Measurements from ENCODE around the gene SNRPB. TPM values are rescaled to one million over a fixed set of nuclear protein-coding genes. Genes with fewer than 3 reads are reported as not detected.

SNRPB gene
- total and polyA plus RNA-seq, 2 of the 13 experiments (the other 11 are each of a cell fraction or from before 2014, with no cell fraction given) = 473 to 844 TPM

DNA sequence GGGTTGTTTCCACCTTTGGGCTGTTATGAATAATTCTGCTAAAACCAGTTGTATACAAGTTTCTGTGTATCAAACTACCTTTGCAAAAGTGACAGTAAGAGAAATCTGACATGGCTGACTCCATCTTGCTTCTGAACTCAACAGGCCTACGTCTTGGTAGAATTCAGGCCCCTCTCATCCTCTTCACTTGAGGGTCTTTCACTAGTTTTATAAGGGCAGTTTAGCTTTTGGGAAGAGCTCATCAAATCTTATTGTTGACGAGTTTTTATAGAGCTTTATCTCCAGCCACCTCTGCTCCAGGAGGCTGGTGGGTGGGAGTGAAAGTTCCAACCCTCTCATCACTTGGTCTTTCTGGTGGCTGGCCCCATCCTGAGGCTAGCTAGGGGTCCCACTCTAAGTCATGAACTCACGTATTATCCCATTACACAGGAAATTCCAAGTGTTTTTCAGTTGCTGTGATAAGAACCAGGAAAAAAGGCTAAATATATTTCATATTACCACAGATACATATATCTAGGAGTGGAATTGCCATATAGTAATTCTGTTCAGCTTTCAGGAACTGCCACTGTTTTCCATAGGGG lies 11.6 kb downstream of the SNRPB start:
- intact Hi-C loops (cut with micrococcal nuclease; ENCODE audit: unreplicated experiment) (no loop called here), in situ Hi-C loops (cut with HindIII; ENCODE audit: extremely low pct_ligation_motif_present, low pct_unique_long_range_greater_than_20kb) (no loop called here)
- Histone ChIP-seq H3K79me2 (ENCODE audit: insufficient read depth, low read length) (peaks cover under 1% of the 10 kb centered on the region), H3K9ac (ENCODE audit: insufficient read depth, low read depth, low read length) (no peak overlapping the region), H3K4me1 (ENCODE audit: insufficient read depth, low read length) (0 out of 2 replicates have a peak, but pooled peaks cover under 1% of the 10 kb centered on the region), H3K4me2 (ENCODE audit: low read depth, low read length) (no peak overlapping the region), H3K36me3 (replicated peaks in 1 of 2; ENCODE audit: control insufficient read depth in 1 of 2, insufficient read depth in 2 of 2, low read length in 2 of 2) (peaks cover 29 to 50% of the 10 kb centered on the region in 2 experiments), H3K9me3 (ENCODE audit: low read length) (no peaks in the 10 kb centered on the region), H3K27me3 (ENCODE audit: control insufficient read depth in 1 of 2, insufficient read depth in 2 of 2, low read length in 2 of 2) (no peaks in the 10 kb centered on the region), H3K4me3 (replicated peaks in 1 of 3; ENCODE audit: insufficient read depth in 1 of 3, low read depth in 2 of 3, low read length in 3 of 3) (no peak overlapping the region), H3K27ac (ENCODE audit: extremely low read length, insufficient read depth, low read length) (no peak overlapping the region), H2AFZ (ENCODE audit: low read length) (no peak overlapping the region), H4K20me1 (ENCODE audit: insufficient read depth, low read length) (peaks cover 12% of the 10 kb centered on the region)
- DNase-seq (ENCODE audit: low spot score) (no peak), FAIRE-seq (no peak), ATAC-seq (no peak)
- CTCF ChIA-PET (ENCODE audit: low intra/inter-chr PET ratio, low total read pairs) = no interaction called here
- BruUV-seq (replicated peaks) = no TSS peak
- POLR2A ChIA-PET = interaction anchor here (1.4 to 3.7 kb wide), 2 partner anchors 11 to 17 kb away, joined by 3 to 32 read pairs; partner anchors contain the start of gene SNRPB
- whole genome bisulfite sequencing (ENCODE audit: low lambda C conversion rate) = 98% methylated on average over 3 of the region's 3 CpGs
- TF ChIP-seq SP1 (IDR thresholded peaks at IDR 0.05) = no peak
- no peak for TF ChIP-seq SP1 (CRISPR knock-in tag; IDR thresholded peaks at IDR 0.05)
- TF ChIP-seq, protein P1, sequence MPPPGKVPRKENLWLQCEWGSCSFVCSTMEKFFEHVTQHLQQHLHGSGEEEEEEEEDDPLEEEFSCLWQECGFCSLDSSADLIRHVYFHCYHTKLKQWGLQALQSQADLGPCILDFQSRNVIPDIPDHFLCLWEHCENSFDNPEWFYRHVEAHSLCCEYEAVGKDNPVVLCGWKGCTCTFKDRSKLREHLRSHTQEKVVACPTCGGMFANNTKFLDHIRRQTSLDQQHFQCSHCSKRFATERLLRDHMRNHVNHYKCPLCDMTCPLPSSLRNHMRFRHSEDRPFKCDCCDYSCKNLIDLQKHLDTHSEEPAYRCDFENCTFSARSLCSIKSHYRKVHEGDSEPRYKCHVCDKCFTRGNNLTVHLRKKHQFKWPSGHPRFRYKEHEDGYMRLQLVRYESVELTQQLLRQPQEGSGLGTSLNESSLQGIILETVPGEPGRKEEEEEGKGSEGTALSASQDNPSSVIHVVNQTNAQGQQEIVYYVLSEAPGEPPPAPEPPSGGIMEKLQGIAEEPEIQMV (CRISPR knock-in tag; IDR thresholded peaks at IDR 0.05; ENCODE audit: low read depth) = no peak
- TF ChIP-seq ZNF749 (CRISPR knock-in tag; IDR thresholded peaks at IDR 0.05; ENCODE audit: borderline replicate concordance) = no peak
- no peak for TF ChIP-seq ZNF431 (CRISPR knock-in tag; IDR thresholded peaks at IDR 0.05; ENCODE audit: borderline replicate concordance, low read depth)
- TF ChIP-seq, protein P2, sequence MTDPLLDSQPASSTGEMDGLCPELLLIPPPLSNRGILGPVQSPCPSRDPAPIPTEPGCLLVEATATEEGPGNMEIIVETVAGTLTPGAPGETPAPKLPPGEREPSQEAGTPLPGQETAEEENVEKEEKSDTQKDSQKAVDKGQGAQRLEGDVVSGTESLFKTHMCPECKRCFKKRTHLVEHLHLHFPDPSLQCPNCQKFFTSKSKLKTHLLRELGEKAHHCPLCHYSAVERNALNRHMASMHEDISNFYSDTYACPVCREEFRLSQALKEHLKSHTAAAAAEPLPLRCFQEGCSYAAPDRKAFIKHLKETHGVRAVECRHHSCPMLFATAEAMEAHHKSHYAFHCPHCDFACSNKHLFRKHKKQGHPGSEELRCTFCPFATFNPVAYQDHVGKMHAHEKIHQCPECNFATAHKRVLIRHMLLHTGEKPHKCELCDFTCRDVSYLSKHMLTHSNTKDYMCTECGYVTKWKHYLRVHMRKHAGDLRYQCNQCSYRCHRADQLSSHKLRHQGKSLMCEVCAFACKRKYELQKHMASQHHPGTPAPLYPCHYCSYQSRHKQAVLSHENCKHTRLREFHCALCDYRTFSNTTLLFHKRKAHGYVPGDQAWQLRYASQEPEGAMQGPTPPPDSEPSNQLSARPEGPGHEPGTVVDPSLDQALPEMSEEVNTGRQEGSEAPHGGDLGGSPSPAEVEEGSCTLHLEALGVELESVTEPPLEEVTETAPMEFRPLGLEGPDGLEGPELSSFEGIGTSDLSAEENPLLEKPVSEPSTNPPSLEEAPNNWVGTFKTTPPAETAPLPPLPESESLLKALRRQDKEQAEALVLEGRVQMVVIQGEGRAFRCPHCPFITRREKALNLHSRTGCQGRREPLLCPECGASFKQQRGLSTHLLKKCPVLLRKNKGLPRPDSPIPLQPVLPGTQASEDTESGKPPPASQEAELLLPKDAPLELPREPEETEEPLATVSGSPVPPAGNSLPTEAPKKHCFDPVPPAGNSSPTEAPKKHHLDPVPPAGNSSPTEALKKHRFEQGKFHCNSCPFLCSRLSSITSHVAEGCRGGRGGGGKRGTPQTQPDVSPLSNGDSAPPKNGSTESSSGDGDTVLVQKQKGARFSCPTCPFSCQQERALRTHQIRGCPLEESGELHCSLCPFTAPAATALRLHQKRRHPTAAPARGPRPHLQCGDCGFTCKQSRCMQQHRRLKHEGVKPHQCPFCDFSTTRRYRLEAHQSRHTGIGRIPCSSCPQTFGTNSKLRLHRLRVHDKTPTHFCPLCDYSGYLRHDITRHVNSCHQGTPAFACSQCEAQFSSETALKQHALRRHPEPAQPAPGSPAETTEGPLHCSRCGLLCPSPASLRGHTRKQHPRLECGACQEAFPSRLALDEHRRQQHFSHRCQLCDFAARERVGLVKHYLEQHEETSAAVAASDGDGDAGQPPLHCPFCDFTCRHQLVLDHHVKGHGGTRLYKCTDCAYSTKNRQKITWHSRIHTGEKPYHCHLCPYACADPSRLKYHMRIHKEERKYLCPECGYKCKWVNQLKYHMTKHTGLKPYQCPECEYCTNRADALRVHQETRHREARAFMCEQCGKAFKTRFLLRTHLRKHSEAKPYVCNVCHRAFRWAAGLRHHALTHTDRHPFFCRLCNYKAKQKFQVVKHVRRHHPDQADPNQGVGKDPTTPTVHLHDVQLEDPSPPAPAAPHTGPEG (CRISPR knock-in tag; IDR thresholded peaks at IDR 0.05) = no peak
- TF ChIP-seq SMAD1 (CRISPR knock-in tag; IDR thresholded peaks at IDR 0.05; ENCODE audit: borderline replicate concordance, low read depth) = no peak
- TF ChIP-seq, protein P3, sequence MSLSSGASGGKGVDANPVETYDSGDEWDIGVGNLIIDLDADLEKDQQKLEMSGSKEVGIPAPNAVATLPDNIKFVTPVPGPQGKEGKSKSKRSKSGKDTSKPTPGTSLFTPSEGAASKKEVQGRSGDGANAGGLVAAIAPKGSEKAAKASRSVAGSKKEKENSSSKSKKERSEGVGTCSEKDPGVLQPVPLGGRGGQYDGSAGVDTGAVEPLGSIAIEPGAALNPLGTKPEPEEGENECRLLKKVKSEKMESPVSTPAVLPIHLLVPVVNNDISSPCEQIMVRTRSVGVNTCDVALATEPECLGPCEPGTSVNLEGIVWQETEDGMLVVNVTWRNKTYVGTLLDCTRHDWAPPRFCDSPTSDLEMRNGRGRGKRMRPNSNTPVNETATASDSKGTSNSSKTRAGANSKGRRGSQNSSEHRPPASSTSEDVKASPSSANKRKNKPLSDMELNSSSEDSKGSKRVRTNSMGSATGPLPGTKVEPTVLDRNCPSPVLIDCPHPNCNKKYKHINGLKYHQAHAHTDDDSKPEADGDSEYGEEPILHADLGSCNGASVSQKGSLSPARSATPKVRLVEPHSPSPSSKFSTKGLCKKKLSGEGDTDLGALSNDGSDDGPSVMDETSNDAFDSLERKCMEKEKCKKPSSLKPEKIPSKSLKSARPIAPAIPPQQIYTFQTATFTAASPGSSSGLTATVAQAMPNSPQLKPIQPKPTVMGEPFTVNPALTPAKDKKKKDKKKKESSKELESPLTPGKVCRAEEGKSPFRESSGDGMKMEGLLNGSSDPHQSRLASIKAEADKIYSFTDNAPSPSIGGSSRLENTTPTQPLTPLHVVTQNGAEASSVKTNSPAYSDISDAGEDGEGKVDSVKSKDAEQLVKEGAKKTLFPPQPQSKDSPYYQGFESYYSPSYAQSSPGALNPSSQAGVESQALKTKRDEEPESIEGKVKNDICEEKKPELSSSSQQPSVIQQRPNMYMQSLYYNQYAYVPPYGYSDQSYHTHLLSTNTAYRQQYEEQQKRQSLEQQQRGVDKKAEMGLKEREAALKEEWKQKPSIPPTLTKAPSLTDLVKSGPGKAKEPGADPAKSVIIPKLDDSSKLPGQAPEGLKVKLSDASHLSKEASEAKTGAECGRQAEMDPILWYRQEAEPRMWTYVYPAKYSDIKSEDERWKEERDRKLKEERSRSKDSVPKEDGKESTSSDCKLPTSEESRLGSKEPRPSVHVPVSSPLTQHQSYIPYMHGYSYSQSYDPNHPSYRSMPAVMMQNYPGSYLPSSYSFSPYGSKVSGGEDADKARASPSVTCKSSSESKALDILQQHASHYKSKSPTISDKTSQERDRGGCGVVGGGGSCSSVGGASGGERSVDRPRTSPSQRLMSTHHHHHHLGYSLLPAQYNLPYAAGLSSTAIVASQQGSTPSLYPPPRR (CRISPR knock-in tag; IDR thresholded peaks at IDR 0.05; ENCODE audit: borderline replicate concordance) = no peak
- no peak for TF ChIP-seq PAWR (CRISPR knock-in tag; IDR thresholded peaks at IDR 0.05; ENCODE audit: borderline replicate concordance)
- no peak for TF ChIP-seq ATM (IDR thresholded peaks at IDR 0.05; ENCODE audit: borderline replicate concordance)
- TF ChIP-seq ZNF3 (CRISPR knock-in tag; IDR thresholded peaks at IDR 0.05) = no peak
- no peak for TF ChIP-seq ZNF12 (CRISPR knock-in tag; IDR thresholded peaks at IDR 0.05)
- no peak for TF ChIP-seq MTF2 (CRISPR knock-in tag; IDR thresholded peaks at IDR 0.05; ENCODE audit: borderline replicate concordance)
